Sigmoid colon (tissue), 7 donors: ENCODE data around the gene CREBL2. TPM values are rescaled to one million over a fixed set of nuclear protein-coding genes. Genes with fewer than 3 reads are reported as not detected.

Experiments used
- DNase-seq: peaks from one replicate; pipeline ENCODE4 v3.0.0-alpha.2; 2019
- H3K27ac ChIP-seq, 4 donors: fragments of 200-600 bp; sonication (generic); one replicate each; pipeline ENCODE4 v1.5.1; 2016 to 2019; ENCODE audit warnings: mild to moderate bottlenecking in 1 of 4
- H3K27me3 ChIP-seq, 3 donors: fragments of 200-600 bp; sonication (generic); one replicate each; pipeline ENCODE4 v1.5.1; 2019; ENCODE audit warnings: mild to moderate bottlenecking in 1 of 3
- H3K36me3 ChIP-seq, 4 donors: fragments of 200-600 bp; sonication (generic); one replicate each; pipeline ENCODE4 v1.5.1; 2016 to 2019
- H3K4me1 ChIP-seq, 4 donors: fragments of 200-600 bp; sonication (generic); one replicate each; pipeline ENCODE4 v1.5.1; 2017 to 2019
- H3K4me3 ChIP-seq, 4 donors: fragments of 200-600 bp; sonication (generic); one replicate each; pipeline ENCODE4 v1.5.1; 2017 to 2019; ENCODE audit warnings: mild to moderate bottlenecking in 2 of 4, moderate library complexity in 1 of 4
- H3K9me3 ChIP-seq, 4 donors: fragments of 200-600 bp in 3 of 4; sonication (generic) in 3 of 4; one replicate each; pipeline versions ENCODE4 v1.5.1 to v1.6.1; 2013 to 2019
- CTCF ChIP-seq, 4 experiments: fragments of 450-650 bp in 3 of 4; fragments of 200-600 bp in 1 of 4; IDR thresholded peaks; one replicate each; pipeline ENCODE4 v1.5.1; 2016 to 2019; ENCODE audit warnings: antibody characterized with exemption in 4 of 4, mild to moderate bottlenecking in 3 of 4, moderate library complexity in 2 of 4
- EP300 ChIP-seq, 4 donors: sonication (generic); formaldehyde crosslinking; IDR thresholded peaks; one replicate each; pipeline ENCODE4 v1.6.1; 2017; ENCODE audit warnings: antibody characterized with exemption in 4 of 4
- POLR2A ChIP-seq, 2 donors: fragments of 450-650 bp; IDR thresholded peaks; one replicate each; pipeline ENCODE4 v1.6.1; 2016; ENCODE audit warnings: antibody characterized with exemption in 2 of 2, mild to moderate bottlenecking in 2 of 2, moderate library complexity in 2 of 2
- POLR2AphosphoS5 ChIP-seq, 4 donors: sonication (generic); formaldehyde crosslinking; IDR thresholded peaks; one replicate each; pipeline ENCODE4 v1.6.1; 2017; ENCODE audit warnings: antibody characterized with exemption in 4 of 4
- WGBS, 2 donors: extraction: QIAGEN DNeasy Blood & Tissue Kit; methylation state at CpG; one replicate each; pipeline ENCODE4 v1.1.7; 2013; 5-methylcytosine and 5-hydroxymethylcytosine counted together
- intact Hi-C: fragments of 100-400 bp; cut with DNase I; formaldehyde crosslinking; loops from one replicate; pipeline ENCODE4 v1.15.1; 2023
- polyA plus RNA-seq, 3 donors: library from polyadenylated mRNA; stranded (reverse); fragments of 200-250 nt; gene quantifications; one replicate each; pipeline ENCODE4 v1.2.3, GENCODE V29; 2013
- total RNA-seq, 4 donors: library from RNA; depleted of rRNA; stranded (reverse); fragments of >200 nt; gene quantifications; one replicate each; pipeline ENCODE4 v1.1.0, GENCODE V29; 2016
- donor health status: healthy with polysubstance abuse.
- donor health status: Bipolar disorder and iron deficiency.
- donor health status: healthy.

Gene CREBL2
- total and polyA plus RNA-seq, 7 donors: 19.0 to 59.9 (median 37.8) TPM

- WGBS, 2 donors: 25 to 51% methylated on average over 6 of the region's 6 CpGs
- Histone ChIP-seq H3K4me3 (no peak overlapping the region), H3K27ac (no peak overlapping the region), H3K27me3 (no peaks in the 10 kb centered on the region), H3K4me1 (no peaks in the 10 kb centered on the region), H3K36me3 (no peaks in the 10 kb centered on the region), H3K9me3 (no peaks in the 10 kb centered on the region)
- intact Hi-C loops: no loop called here
- TF ChIP-seq POLR2A (IDR thresholded peaks at IDR 0.05) (no peak), CTCF (IDR thresholded peaks at IDR 0.05) (no peak), EP300 (IDR thresholded peaks at IDR 0.05) (no peak), POLR2AphosphoS5 (IDR thresholded peaks at IDR 0.05) (no peak)
- no peak for DNase-seq
Measured at GRCh38 chr12:12582895-12583303, 28.8 kb upstream of the CREBL2 start.

GRCh38 chr12:12583510-12584178 lies 28.0 kb upstream of the CREBL2 start:
- 82 to 83% methylated on average over 5 of the region's 5 CpGs for WGBS, 2 donors
- no peak overlapping the region for H3K27ac ChIP-seq
- TF ChIP-seq POLR2AphosphoS5 (IDR thresholded peaks at IDR 0.05) (no peak), POLR2A (IDR thresholded peaks at IDR 0.05) (no peak), CTCF (IDR thresholded peaks at IDR 0.05) (no peak), EP300 (IDR thresholded peaks at IDR 0.05) (no peak)
- intact Hi-C loops: no loop called here
- H3K27me3 ChIP-seq: no peaks in the 10 kb centered on the region
- DNase-seq: no peak
- no peaks in the 10 kb centered on the region for H3K4me1 ChIP-seq
- no peaks in the 10 kb centered on the region for H3K36me3 ChIP-seq
- H3K4me3 ChIP-seq: no peak overlapping the region
- H3K9me3 ChIP-seq: no peaks in the 10 kb centered on the region

GRCh38 chr12:12585115-12585863 lies 26.4 kb upstream of the CREBL2 start:
- Histone ChIP-seq H3K27ac (no peak overlapping the region), H3K9me3 (no peaks in the 10 kb centered on the region)
- TF ChIP-seq EP300 (IDR thresholded peaks at IDR 0.05): no peak
- no peak for TF ChIP-seq POLR2AphosphoS5 (IDR thresholded peaks at IDR 0.05)
- TF ChIP-seq CTCF (IDR thresholded peaks at IDR 0.05): no peak
- no peak for TF ChIP-seq POLR2A (IDR thresholded peaks at IDR 0.05)

GRCh38 chr12:12586879-12587675 lies 24.6 kb upstream of the CREBL2 start:
- H3K36me3 ChIP-seq: no peaks in the 10 kb centered on the region
- TF ChIP-seq POLR2AphosphoS5 (IDR thresholded peaks at IDR 0.05) (no peak), POLR2A (IDR thresholded peaks at IDR 0.05) (no peak), CTCF (IDR thresholded peaks at IDR 0.05) (no peak), EP300 (IDR thresholded peaks at IDR 0.05) (no peak)
- WGBS, 2 donors: 23 to 69% methylated on average over 8 of the region's 8 CpGs
- no peak overlapping the region for H3K4me3 ChIP-seq
- H3K9me3 ChIP-seq: no peaks in the 10 kb centered on the region
- no peak overlapping the region for H3K27ac ChIP-seq
- no peak for DNase-seq
- no peaks in the 10 kb centered on the region for H3K4me1 ChIP-seq
- H3K27me3 ChIP-seq: no peaks in the 10 kb centered on the region
- intact Hi-C loops: no loop called here

More at GRCh38 chr12:12585115-12585863, 26.4 kb upstream of the CREBL2 start:
- Histone ChIP-seq H3K27me3 (no peaks in the 10 kb centered on the region), H3K36me3 (no peaks in the 10 kb centered on the region), H3K4me3 (no peak overlapping the region), H3K4me1 (no peaks in the 10 kb centered on the region)
- intact Hi-C loops: no loop called here
- 88 to 91% methylated on average over 2 of the region's 2 CpGs for WGBS, 2 donors
- DNase-seq: no peak
